GM06990 (cell line): ENCODE measurements around the gene EPHB6.

Experiments used
- DNase-seq: peaks from one replicate; pipeline ENCODE4 v3.0.0-alpha.2; 2011; ENCODE audit not compliant: insufficient read length; ENCODE audit errors: extremely low read depth
- H3K27me3 ChIP-seq: replicated peaks from 2 replicates; pipeline ENCODE4 v1.6.0; 2011; ENCODE audit warnings: low read length; ENCODE audit not compliant: control insufficient read depth, insufficient read depth
- H3K36me3 ChIP-seq: 2 replicates; pipeline ENCODE4 v1.5.1; 2011; ENCODE audit warnings: low read length; ENCODE audit not compliant: control insufficient read depth, insufficient read depth
- H3K4me3 ChIP-seq: replicated peaks from 2 replicates; pipeline ENCODE4 v1.5.1; 2011; ENCODE audit warnings: low read depth, mild to moderate bottlenecking, control low read depth, low read length
- TF ChIP-seq, protein P1 (sequence below): IDR thresholded peaks from 2 replicates; pipeline ENCODE4 v1.5.1; 2011; ENCODE audit warnings: low read length, control low read depth, mild to moderate bottlenecking, inconsistent platforms; ENCODE audit not compliant: insufficient read depth, poor library complexity, severe bottlenecking

The EPHB6 gene

DNA sequence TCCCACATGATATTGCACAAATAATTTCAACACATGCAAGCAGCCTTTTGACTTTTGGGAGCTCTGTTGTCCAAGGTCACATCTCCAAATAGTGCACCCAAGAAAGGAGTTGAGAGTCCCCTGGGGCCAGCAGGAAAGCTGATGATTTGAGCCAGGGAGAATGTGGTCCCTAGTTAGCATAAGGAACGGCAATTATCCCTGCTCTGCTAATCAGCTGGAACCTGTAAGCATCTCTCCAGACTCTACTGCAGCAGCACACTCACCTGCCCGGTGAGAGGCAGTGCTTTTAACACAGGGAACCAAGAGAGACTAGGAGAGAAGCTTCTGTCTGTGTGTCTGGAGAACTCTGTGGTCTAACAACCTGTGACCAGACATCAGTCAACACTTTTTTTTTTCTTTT, 61.6 kb downstream of the EPHB6 start:
- Histone ChIP-seq H3K36me3 (no peaks in the 10 kb centered on the region), H3K4me3 (no peak overlapping the region), H3K27me3 (peaks cover 1% of the 10 kb centered on the region; the same call in 1 of the 2 replicates)
- TF ChIP-seq, protein P1, sequence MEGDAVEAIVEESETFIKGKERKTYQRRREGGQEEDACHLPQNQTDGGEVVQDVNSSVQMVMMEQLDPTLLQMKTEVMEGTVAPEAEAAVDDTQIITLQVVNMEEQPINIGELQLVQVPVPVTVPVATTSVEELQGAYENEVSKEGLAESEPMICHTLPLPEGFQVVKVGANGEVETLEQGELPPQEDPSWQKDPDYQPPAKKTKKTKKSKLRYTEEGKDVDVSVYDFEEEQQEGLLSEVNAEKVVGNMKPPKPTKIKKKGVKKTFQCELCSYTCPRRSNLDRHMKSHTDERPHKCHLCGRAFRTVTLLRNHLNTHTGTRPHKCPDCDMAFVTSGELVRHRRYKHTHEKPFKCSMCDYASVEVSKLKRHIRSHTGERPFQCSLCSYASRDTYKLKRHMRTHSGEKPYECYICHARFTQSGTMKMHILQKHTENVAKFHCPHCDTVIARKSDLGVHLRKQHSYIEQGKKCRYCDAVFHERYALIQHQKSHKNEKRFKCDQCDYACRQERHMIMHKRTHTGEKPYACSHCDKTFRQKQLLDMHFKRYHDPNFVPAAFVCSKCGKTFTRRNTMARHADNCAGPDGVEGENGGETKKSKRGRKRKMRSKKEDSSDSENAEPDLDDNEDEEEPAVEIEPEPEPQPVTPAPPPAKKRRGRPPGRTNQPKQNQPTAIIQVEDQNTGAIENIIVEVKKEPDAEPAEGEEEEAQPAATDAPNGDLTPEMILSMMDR: no peak
- DNase-seq: no peak

DNA sequence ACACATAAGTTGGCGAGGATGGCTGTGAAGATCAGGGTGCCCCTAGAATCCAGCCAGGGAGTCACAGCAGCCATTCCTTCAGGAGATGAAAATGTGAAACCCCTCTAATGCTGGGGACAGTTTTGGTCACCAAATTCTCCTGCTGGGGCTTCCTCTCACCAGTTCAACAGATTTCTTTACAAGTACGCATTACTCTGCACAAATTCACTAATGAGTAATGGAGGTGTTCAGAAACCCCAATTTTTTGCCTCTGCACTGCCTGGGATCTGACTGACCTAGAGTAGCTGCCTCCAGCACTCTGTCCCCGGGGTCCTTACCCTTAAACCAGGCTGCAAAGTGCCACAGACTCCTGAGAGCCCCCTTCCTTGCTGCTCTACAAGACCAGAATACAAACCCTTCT, 62.6 kb downstream of the EPHB6 start:
- no peak overlapping the region for H3K4me3 ChIP-seq
- no peaks in the 10 kb centered on the region for H3K36me3 ChIP-seq
- H3K27me3 ChIP-seq: peaks cover 1% of the 10 kb centered on the region; the same call in 1 of the 2 replicates
- DNase-seq: no peak
- TF ChIP-seq, protein P1: no peak

DNA sequence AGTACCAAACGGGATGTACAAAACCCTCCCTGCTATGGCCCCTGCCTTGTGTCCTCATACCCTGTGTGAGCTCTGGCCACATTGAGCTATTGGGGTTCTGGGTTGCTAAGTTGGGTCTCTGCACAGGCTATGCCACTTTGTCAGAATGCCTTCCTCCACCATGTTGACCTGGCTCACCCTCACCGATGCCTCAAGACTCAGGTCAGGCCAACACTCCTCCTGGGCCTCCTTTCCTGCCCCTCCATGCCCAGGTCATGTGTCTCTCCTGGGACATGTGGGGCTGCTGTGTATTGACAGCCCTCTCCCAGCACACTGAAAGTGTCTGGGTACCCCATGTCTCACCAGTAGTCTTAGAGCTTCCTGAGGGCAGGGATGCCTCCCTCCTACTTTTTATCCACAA, 64.0 kb downstream of the EPHB6 start:
- Histone ChIP-seq H3K4me3 (no peak overlapping the region), H3K36me3 (no peaks in the 10 kb centered on the region)

DNA sequence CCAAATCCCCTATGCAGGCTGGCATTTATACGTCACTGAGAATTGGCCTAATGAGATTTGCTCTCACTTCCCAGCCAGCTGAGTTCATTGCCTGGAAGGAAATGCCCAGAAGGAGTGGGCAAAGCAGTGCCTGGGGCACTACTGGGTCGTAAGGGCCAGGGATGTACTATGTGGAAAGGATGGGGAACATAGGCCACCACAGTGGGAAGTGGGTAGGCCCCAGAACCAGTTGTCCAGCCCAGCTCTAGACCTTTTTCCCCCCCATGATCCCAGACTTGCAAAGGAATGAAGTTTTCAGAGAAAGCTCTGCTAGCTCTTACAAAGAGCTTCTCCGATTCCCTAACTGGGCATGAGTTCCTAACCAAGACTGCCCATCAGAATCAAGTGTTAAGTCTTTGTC, 64.8 kb downstream of the EPHB6 start:
- no peak for DNase-seq
- no peaks in the 10 kb centered on the region for H3K36me3 ChIP-seq
- H3K27me3 ChIP-seq: peaks cover 1% of the 10 kb centered on the region; the same call in 1 of the 2 replicates
- TF ChIP-seq, protein P1: no peak
- H3K4me3 ChIP-seq: no peak overlapping the region

More for the DNA sequence above, 64.0 kb downstream of the EPHB6 start:
- TF ChIP-seq, protein P1: no peak
- H3K27me3 ChIP-seq: peaks cover 1% of the 10 kb centered on the region; the same call in 1 of the 2 replicates
- no peak for DNase-seq
